ENCODE measurements around the gene AOPEP.

- no peak for TF ChIP-seq CTCF (IDR thresholded peaks at IDR 0.05 in 2 of 3, conservative IDR thresholded peaks at IDR 0.05 in 1 of 3; ENCODE audit: insufficient read depth in 2 of 3, low read depth in 1 of 3, low read length in 3 of 3)
- no peak for TF ChIP-seq EZH2 (IDR thresholded peaks at IDR 0.05; ENCODE audit: borderline replicate concordance, low read depth, low read length)
- no peak for TF ChIP-seq ETV5 (CRISPR knock-in tag; IDR thresholded peaks at IDR 0.05; ENCODE audit: low read depth)
- TF ChIP-seq, protein P1, sequence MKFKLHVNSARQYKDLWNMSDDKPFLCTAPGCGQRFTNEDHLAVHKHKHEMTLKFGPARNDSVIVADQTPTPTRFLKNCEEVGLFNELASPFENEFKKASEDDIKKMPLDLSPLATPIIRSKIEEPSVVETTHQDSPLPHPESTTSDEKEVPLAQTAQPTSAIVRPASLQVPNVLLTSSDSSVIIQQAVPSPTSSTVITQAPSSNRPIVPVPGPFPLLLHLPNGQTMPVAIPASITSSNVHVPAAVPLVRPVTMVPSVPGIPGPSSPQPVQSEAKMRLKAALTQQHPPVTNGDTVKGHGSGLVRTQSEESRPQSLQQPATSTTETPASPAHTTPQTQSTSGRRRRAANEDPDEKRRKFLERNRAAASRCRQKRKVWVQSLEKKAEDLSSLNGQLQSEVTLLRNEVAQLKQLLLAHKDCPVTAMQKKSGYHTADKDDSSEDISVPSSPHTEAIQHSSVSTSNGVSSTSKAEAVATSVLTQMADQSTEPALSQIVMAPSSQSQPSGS (CRISPR knock-in tag; IDR thresholded peaks at IDR 0.05): no peak
- no peak for TF ChIP-seq RAD51 (IDR thresholded peaks at IDR 0.05; ENCODE audit: borderline replicate concordance, low read depth)
- TF ChIP-seq TCF7 (IDR thresholded peaks at IDR 0.05; ENCODE audit: borderline replicate concordance): no peak
- TF ChIP-seq GABPA (tag; conservative IDR thresholded peaks at IDR 0.05; ENCODE audit: low read depth): no peak
- no peak for TF ChIP-seq ZNF12 (CRISPR knock-in tag; IDR thresholded peaks at IDR 0.05)
- no peak for TF ChIP-seq EP300 (IDR thresholded peaks at IDR 0.05; ENCODE audit: low read length)
- TF ChIP-seq CHD1 (IDR thresholded peaks at IDR 0.05; ENCODE audit: low read length): no peak
- TF ChIP-seq POLR2A (conservative IDR thresholded peaks at IDR 0.05): no peak
- no peak for TF ChIP-seq ZNF561 (CRISPR knock-in tag; conservative IDR thresholded peaks at IDR 0.05)
- TF ChIP-seq ZNF184 (CRISPR knock-in tag; IDR thresholded peaks at IDR 0.05): no peak
- no peak for TF ChIP-seq RFX5 (IDR thresholded peaks at IDR 0.05; ENCODE audit: low read depth, low read length)
These were observed 189.3 kb downstream of the AOPEP start for GRCh38 chr9:94915476-94916450.

All from K562 (cell line).